Keratinocyte (primary cell): ENCODE results near the gene SRCIN1. TPM values are rescaled to one million over a fixed set of nuclear protein-coding genes. Genes with fewer than 3 reads are reported as not detected.

Experiments used
- DNase-seq: peaks from one replicate; pipeline ENCODE4 v3.0.0-alpha.2; 2011; ENCODE audit warnings: low read depth, missing footprints, low spot score
- FAIRE-seq: peaks from 2 replicates; lab custom pipeline; 2011; peaks lifted over from hg19 to GRCh38; lab: Jason Lieb, UNC
- H2AFZ ChIP-seq: 2 replicates; pipeline ENCODE4 v1.6.0; 2012; ENCODE audit warnings: low read length, control low read depth, inconsistent platforms; ENCODE audit not compliant: control insufficient read depth
- H3K27ac ChIP-seq: 2 replicates; pipeline ENCODE4 v1.5.1; 2011; ENCODE audit warnings: low read length; ENCODE audit not compliant: control insufficient read depth, insufficient read depth
- H3K27me3 ChIP-seq: 3 replicates; pipeline ENCODE4 v1.6.0; 2011; ENCODE audit warnings: low read length; ENCODE audit not compliant: control insufficient read depth, insufficient read depth; ENCODE audit errors: extremely low read depth
- H3K36me3 ChIP-seq, 2 experiments: 2 replicates in 1 of 2; 3 replicates in 1 of 2; pipeline ENCODE4 v1.5.1; 2011; ENCODE audit warnings: low read length in 2 of 2, mild to moderate bottlenecking in 1 of 2; ENCODE audit not compliant: control insufficient read depth in 2 of 2, insufficient read depth in 2 of 2; ENCODE audit errors: extremely low read depth in 1 of 2
- H3K4me1 ChIP-seq: 3 replicates; pipeline ENCODE4 v1.5.1; 2011; ENCODE audit warnings: low read length; ENCODE audit not compliant: control insufficient read depth, insufficient read depth; ENCODE audit errors: extremely low read depth
- H3K4me2 ChIP-seq: 3 replicates; pipeline ENCODE4 v1.6.0; 2011; ENCODE audit warnings: low read depth, low read length; ENCODE audit not compliant: control insufficient read depth, insufficient read depth; ENCODE audit errors: extremely low read depth
- H3K4me3 ChIP-seq, 3 experiments: fragments of 200-600 bp in 1 of 3; sonication (generic) in 1 of 3; 2 replicates in 2 of 3; 3 replicates in 1 of 3; pipeline ENCODE4 v1.5.1; 2011 to 2016; ENCODE audit warnings: low read length in 3 of 3, mild to moderate bottlenecking in 3 of 3, control low read depth in 2 of 3, inconsistent platforms in 1 of 3, low read depth in 1 of 3, mixed read lengths in 1 of 3, mixed run types in 1 of 3, moderate library complexity in 1 of 3; ENCODE audit not compliant: control insufficient read depth in 2 of 3, insufficient read depth in 2 of 3; ENCODE audit errors: extremely low read depth in 1 of 3
- H3K79me2 ChIP-seq: 2 replicates; pipeline ENCODE4 v1.6.0; 2012; ENCODE audit warnings: low read length; ENCODE audit not compliant: control insufficient read depth, insufficient read depth
- H3K9ac ChIP-seq: 3 replicates; pipeline ENCODE4 v1.6.0; 2011; ENCODE audit warnings: low read length; ENCODE audit not compliant: control insufficient read depth, insufficient read depth; ENCODE audit errors: extremely low read depth
- H3K9me1 ChIP-seq: 3 replicates; pipeline ENCODE4 v1.6.0; 2011; ENCODE audit warnings: low read length; ENCODE audit not compliant: control insufficient read depth, insufficient read depth; ENCODE audit errors: extremely low read depth
- H3K9me3 ChIP-seq: 2 replicates; pipeline ENCODE4 v1.5.1; 2012; ENCODE audit warnings: low read depth, low read length; ENCODE audit not compliant: control insufficient read depth
- H4K20me1 ChIP-seq: 3 replicates; pipeline ENCODE4 v1.6.0; 2011; ENCODE audit warnings: low read length; ENCODE audit not compliant: control insufficient read depth, insufficient read depth; ENCODE audit errors: extremely low read depth
- CTCF ChIP-seq, 3 experiments: IDR thresholded peaks in 1 of 3; conservative IDR thresholded peaks in 1 of 3; optimal IDR thresholded peaks in 1 of 3; 2 replicates in 2 of 3; 3 replicates in 1 of 3; pipeline versions ENCODE3 to v1.5.1; 2011; ENCODE audit warnings: low read length in 3 of 3, mild to moderate bottlenecking in 3 of 3, moderate library complexity in 2 of 3, control low read depth in 1 of 3, inconsistent platforms in 1 of 3; ENCODE audit not compliant: insufficient read depth in 2 of 3; ENCODE audit errors: extremely low read depth in 1 of 3
- EZH2 ChIP-seq: IDR thresholded peaks from one replicate; pipeline ENCODE4 v1.6.1; 2012; ENCODE audit warnings: inconsistent platforms, mild to moderate bottlenecking, low read length, moderate library complexity
- dilution Hi-C: fragments of 300-500 bp; cut with MboI; formaldehyde crosslinking; loops from one replicate; pipeline ENCODE4 v1.7.0; 2020; ENCODE audit warnings: low sequenced_read_pairs; ENCODE audit not compliant: extremely low pct_ligation_motif_present
- polyA plus RNA-seq, 5 experiments: library from polyadenylated mRNA; depleted of rRNA in 3 of 5; stranded (reverse) in 3 of 5; stranded (forward) in 1 of 5; unstranded in 1 of 5; fragments of >200 nt; gene quantifications; 1 replicate in 1 of 5; 2 replicates in 3 of 5; 3 replicates in 1 of 5; pipeline versions ENCODE4 v1.2.1 to v1.2.3, GENCODE V29; 2011 to 2012; ENCODE audit warnings: missing spikeins in 2 of 5, low read depth in 1 of 5, low replicate concordance in 1 of 5

SRCIN1 gene
- polyA plus RNA-seq, 1 donor (not counting 4 experiments of a cell fraction or from before 2014, with no cell fraction given), result 0.37 TPM

DNA sequence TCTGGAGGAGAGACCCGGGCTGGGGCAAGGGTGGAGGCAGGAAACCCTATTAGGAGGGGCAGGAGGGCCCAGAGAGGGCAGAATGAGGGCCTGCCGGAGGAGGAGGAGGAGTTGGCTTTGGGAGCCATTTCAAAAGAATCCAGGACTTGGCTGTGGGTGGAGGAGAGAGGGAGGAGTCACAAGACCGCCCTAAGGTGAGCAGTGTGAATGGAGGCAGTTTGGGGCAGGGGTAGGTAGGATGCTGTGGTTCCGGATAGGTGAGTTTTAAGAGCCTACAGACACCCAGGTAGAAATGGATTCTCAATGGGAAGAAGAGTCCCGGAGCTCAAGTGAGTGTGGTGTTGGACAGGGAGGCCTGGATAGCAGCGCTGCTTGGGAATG is 97.2 kb downstream of the SRCIN1 start:
- Histone ChIP-seq H3K4me2 (no peak overlapping the region), H3K9me3 (no peaks in the 10 kb centered on the region), H2AFZ (no peak overlapping the region), H3K4me3 (no peak overlapping the region), H3K4me1 (peaks cover 14% of the 10 kb centered on the region), H3K36me3 (peaks cover 7 to 10% of the 10 kb centered on the region in 2 experiments), H3K27ac (no peak overlapping the region), H3K79me2 (no peaks in the 10 kb centered on the region), H3K9me1 (peaks cover 2% of the 10 kb centered on the region), H3K9ac (no peak overlapping the region), H3K27me3 (no peaks in the 10 kb centered on the region), H4K20me1 (peaks cover 3% of the 10 kb centered on the region)
- dilution Hi-C loops, result no loop called here
- no peak for DNase-seq
- FAIRE-seq, result no peak
- no peak for TF ChIP-seq CTCF (optimal IDR thresholded peaks at IDR 0.05 in 1 of 3, IDR thresholded peaks at IDR 0.05 in 1 of 3, conservative IDR thresholded peaks at IDR 0.05 in 1 of 3; ENCODE audit: extremely low read depth in 1 of 3, insufficient read depth in 2 of 3, low read length in 3 of 3)
- no peak for TF ChIP-seq EZH2

DNA sequence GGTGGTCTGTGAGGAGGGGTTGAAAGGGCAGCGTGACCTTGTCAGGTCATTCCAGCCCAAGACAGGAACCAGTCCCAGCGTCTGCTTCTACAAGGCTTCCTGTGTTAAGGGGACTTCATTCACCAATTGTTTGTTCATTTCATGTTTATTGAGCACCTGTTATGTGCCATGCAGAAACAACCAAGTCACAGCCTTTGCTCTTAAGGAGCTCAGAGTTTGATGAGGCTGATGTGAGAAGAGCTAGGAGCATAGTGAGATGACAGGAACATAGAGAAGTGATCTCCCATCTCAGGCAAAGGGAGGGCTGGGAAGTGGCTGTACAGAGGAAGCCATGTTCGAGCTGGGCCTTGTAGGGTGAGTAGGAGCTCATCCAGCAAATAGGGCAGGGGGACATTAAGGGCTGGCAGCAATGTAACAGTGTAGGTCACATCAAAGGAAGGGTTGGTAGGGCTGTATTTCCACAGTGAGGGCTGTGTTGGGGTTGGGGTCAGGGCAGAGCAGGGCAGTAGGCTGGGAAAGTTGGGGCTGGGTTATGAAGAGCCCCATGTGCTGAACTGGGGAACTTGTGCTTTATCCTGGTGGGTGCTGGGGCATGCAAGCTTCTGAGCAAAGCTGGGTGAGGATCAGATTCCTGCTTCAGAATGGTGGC is 97.7 kb downstream of the SRCIN1 start:
- no peak overlapping the region for H3K27ac ChIP-seq
- FAIRE-seq (no peak), DNase-seq (no peak)
- no peaks in the 10 kb centered on the region for H3K79me2 ChIP-seq
- H4K20me1 ChIP-seq, result peaks cover 3% of the 10 kb centered on the region
- no peak overlapping the region for H2AFZ ChIP-seq
- no peak overlapping the region for H3K4me3 ChIP-seq
- H3K27me3 ChIP-seq, result no peaks in the 10 kb centered on the region
- peaks cover 2% of the 10 kb centered on the region for H3K9me1 ChIP-seq
- no peaks in the 10 kb centered on the region for H3K9me3 ChIP-seq
- dilution Hi-C loops, result no loop called here
- no peak overlapping the region for H3K9ac ChIP-seq
- peaks cover 14% of the 10 kb centered on the region for H3K4me1 ChIP-seq
- peaks cover 7 to 10% of the 10 kb centered on the region in 2 experiments for H3K36me3 ChIP-seq
- no peak for TF ChIP-seq CTCF (optimal IDR thresholded peaks at IDR 0.05 in 1 of 3, IDR thresholded peaks at IDR 0.05 in 1 of 3, conservative IDR thresholded peaks at IDR 0.05 in 1 of 3; ENCODE audit: extremely low read depth in 1 of 3, insufficient read depth in 2 of 3, low read length in 3 of 3)
- no peak for TF ChIP-seq EZH2
- no peak overlapping the region for H3K4me2 ChIP-seq
